GM12875 (cell line): ENCODE results near the gene SNX14.

Experiments used
- H3K4me3 ChIP-seq: one replicate; pipeline ENCODE4 v1.5.1; 2011; ENCODE audit warnings: low read depth, low read length, control low read depth
- CTCF ChIP-seq: IDR thresholded peaks from 2 replicates; pipeline ENCODE4 v1.5.1; 2011; ENCODE audit warnings: low read depth, mild to moderate bottlenecking, control low read depth, inconsistent platforms, low read length, moderate library complexity, borderline replicate concordance; ENCODE audit not compliant: insufficient read depth

The SNX14 gene

DNA sequence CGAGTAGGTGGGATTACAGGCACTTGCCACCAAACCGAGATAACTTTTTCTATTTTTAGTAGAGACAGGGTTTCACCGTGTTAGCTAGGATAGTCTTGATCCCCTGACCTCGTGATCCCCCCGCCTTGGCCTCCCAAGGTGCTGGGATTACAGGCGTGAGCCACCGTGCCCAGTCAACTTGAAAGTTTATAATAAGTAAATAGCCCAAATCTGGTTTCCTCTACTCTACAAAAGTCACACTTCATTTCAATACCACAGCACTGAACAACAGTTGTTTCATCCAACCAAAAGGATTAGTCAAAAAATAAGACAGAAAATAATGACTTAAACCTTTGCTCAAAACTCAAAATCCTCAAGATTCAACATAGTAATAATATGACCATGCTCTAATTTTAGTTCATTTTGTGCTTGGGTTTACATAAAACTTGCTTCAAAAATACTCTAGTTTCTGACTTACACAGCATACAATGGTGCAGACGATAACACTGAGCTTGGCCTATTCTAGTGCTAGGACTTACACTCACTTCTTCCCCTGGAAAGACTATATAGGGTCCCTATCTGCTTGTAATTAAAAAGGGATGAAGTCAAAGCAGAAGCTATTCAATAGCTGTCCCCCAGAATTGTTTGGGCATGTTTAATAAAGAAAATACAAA, 87.1 kb downstream of the SNX14 start:
- no peak overlapping the region for H3K4me3 ChIP-seq
- no peak for TF ChIP-seq CTCF

GRCh38 chr6:85498596-85499258, 94.9 kb downstream of the SNX14 start:
- TF ChIP-seq CTCF: no peak
- H3K4me3 ChIP-seq: no peak overlapping the region

- no peak for TF ChIP-seq CTCF
- H3K4me3 ChIP-seq: no peak overlapping the region
Measured at GRCh38 chr6:85496856-85497255, 96.8 kb downstream of the SNX14 start.

- no peak for TF ChIP-seq CTCF
Measured at GRCh38 chr6:85496009-85496579, 97.6 kb downstream of the SNX14 start.

GRCh38 chr6:85494547-85495536, 98.8 kb downstream of the SNX14 start:
- no peak overlapping the region for H3K4me3 ChIP-seq
- no peak for TF ChIP-seq CTCF

More at GRCh38 chr6:85496009-85496579, 97.6 kb downstream of the SNX14 start:
- no peak overlapping the region for H3K4me3 ChIP-seq

GRCh38 chr6:85493389-85493788, 100.3 kb downstream of the SNX14 start:
- TF ChIP-seq CTCF: no peak
- H3K4me3 ChIP-seq: no peak overlapping the region
